ENCODE data around the gene EBF3.

The EBF3 gene

GRCh38 chr10:129958629-129959543 lies 5.2 kb downstream of the EBF3 start:
- no peak for DNase-seq

- peak; percentile 40 for DNase-seq
These were observed 5.9 kb downstream of the EBF3 start for GRCh38 chr10:129958148-129958628.

- DNase-seq, result peak; percentile 59
These were observed 7.0 kb downstream of the EBF3 start for GRCh38 chr10:129956876-129957673.

GRCh38 chr10:129956286-129956670 lies 7.8 kb downstream of the EBF3 start:
- peak; percentile 66 for DNase-seq

DNA sequence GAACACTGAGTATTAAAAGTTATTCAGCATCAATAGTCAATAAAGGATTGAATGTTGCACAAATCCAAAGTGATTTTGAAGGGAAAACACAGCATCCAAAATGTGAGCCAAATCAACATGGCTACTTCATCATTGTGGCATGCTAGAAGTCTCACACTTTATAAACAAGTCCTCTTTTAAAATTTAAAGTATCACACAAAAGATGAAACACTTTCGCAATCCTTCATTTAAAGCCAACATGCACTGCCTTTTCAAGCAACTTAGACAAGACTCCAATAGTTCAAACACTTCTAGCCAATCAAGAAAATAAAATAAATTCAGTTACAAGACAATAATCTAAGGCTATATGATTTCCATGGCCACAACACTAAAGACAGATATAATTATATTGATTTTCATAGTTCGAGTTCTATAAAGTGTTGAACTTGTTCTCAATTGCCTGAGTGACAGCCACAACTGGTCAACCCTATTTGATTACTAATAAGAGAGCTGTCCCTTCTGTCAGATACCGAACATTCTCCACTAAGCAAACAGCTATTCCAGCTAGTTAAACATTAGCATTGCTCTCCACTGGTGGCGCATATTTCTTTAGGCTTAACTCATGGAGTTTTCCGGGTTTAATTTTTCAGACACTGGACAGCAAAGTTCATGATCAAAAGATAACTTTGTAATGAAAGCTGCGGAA lies 8.3 kb downstream of the EBF3 start:
- peak; percentile 75 for DNase-seq

GRCh38 chr10:129954492-129955315 lies 9.4 kb downstream of the EBF3 start:
- no peak for DNase-seq

DNA sequence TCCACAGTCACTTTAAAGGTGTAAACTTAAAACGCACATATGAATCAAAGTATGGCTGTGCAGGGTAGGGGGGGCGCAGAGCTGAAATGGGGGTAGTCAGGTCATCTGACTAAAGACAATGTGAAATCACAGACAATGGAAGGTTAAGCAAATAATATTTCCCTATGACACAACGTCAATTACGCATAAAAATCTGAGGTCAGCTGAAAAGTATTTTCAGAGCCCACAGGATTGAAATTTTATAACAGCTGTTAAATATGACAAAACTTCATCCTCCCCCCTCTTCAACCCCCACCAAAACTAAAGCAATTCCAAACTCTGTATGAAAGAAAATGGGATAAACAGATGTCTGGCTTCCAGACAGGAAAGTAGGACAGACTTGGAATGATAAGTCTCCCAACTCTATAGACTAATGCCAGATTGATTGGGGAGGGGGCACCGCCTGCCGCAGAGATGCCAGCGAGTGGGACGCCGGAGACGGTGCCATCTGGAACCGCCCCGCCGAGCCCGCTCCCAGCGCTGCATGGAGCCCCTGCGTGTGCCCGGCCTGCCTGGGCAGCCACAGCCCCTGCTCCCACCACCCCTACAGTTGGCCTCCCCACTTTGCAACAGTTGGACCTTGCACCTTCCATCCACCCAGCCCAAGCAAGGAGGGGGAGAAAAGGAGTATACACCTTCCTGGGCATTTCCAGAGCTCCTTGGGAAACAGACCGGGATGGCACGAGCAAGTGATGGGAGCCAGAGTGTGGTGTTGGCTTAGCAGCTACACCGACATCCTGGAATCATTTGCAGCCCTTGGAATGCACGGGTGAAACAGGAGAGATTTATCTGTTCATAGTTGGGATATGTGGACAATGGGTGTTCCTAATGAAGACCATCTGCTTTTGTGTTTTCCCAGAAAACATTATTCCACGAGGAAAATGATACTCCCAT lies 10.7 kb downstream of the EBF3 start:
- no peak for DNase-seq

- DNase-seq, result no peak
These were observed 11.5 kb downstream of the EBF3 start for GRCh38 chr10:129952378-129953118.

DNA sequence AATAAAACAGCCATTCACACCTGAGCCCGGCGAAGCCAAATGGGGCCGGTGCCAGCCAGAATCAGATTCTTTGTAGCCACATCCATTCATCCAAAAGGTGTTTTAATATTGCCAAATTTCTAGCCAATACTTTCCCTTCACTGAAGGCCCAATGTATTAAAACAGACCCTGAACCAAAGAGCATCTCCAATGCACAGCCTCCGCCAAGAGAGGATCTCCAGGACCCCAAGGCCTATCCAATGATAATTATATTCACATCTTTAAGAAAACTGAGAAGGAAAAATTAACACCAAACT lies 12.2 kb downstream of the EBF3 start:
- DNase-seq, result no peak

DNA sequence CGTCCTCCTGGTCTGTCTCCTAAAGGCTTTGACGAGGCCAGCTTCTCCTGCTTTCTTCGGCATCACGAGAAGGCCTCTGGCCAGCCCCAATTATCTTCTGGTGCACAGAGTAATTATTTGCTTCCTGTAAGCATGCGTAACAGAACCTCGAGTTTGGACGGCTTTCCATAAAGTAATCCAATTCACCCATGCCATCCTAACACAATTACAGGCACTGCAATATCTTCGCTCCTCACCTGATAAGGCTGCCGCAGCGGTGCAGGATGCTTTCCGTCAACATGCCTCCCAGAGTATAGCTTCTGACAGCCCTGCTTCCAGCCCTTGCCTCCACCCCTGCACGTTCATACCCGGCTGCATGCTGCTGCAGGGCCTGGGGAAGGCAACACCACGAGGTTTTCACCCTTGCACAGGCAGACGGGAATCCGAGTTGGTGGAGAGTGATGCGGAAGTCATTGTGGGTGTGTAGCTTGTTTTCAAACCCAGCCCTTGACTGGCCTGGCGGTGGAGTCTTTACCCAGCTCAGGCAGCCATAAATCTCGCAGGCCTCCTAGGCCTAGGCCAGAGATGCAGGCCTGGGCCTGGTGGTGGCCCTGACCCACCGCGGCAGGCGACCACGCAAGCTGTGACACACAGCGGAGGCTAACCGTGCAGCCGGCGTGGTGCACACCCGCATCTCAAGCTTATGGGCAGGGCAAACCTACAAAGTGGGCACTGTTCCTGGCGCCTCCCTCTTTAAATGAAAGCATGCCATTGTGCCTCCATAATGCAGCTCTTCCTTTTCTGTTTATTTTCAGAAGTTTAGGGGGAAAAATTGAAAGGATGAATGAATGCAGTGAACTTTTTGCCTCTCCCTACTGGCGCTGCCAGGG lies 12.7 kb downstream of the EBF3 start:
- peak; percentile 60 for DNase-seq

DNA sequence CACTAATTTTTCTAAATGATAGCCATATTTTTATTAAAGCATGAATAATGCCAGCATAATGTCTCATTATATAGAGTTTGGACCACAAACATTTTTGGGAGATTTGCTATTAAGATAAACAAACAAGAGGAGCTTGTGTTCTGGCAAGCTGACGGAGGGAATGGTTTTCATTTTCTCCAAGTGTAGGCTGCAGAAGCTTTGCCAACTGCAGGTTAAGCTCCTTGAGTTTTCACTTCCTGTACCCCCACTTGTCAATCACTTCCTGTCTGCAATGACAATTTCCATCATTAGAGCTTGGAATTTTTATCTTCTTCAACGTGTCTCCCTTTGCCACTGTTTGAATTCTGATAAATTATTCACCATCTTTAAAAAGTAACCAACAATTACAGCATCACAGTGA lies 13.4 kb downstream of the EBF3 start:
- DNase-seq, result no peak

GRCh38 chr10:129949891-129950291 lies 14.2 kb downstream of the EBF3 start:
- no peak for DNase-seq

- no peak for DNase-seq
These were observed 14.7 kb downstream of the EBF3 start for GRCh38 chr10:129949411-129949810.

DNA sequence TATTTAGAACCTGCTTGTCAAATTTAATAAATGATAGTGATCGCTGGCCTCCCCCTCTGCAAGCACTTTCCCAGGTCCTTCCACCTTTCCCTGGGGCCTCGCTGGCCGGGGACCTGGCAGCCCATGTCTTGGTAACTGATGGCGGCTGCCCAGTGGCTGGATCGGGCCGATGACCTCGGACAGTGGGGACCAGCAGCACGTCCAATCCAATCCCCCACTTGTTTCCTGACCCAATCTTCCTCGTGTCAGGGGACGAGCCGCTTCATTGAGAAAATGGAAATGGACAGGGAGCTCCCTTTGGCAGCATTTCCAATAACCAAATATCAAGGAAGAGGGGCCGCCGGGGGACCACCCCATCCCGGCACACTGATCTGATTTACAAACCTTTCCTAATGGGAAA lies 17.2 kb downstream of the EBF3 start:
- no peak for DNase-seq

DNA sequence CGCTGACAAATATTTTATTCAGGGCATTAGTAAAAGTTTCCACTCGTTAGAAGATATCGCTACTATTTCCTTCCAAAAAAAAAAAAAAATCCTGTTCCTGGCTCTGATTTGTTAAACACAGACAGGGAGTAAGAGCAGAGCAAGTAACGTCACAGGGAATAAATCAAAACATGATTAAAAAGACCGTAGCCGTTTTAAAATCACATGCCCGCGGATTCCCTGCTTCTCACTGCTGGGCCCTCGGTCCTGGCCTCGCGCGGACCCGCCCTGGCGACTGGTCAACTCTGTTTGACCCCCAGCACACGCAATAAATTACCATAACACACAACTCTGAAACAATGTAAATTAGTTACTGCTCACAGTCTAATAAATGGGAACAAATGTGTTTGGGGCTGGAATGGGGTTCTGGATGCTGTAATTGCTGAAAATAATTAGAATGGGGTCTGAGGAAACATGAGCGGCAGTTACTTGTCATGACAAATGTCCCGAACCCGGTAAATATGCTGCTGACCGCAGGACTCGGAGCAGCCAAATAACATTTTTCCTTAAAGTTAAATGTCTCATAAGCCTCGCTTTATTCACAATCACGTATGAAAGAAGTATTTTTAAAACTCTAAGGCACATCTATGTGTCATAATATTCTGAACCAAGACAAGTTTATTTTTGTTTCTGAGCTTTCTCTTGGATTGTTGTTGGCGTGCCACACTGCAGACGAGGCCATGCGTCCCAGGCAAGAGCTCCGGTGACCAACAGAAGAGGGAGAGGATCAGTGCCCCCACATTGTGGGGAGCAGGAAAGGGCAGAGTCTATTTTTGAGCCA lies 17.9 kb downstream of the EBF3 start:
- DNase-seq, result no peak

DNA sequence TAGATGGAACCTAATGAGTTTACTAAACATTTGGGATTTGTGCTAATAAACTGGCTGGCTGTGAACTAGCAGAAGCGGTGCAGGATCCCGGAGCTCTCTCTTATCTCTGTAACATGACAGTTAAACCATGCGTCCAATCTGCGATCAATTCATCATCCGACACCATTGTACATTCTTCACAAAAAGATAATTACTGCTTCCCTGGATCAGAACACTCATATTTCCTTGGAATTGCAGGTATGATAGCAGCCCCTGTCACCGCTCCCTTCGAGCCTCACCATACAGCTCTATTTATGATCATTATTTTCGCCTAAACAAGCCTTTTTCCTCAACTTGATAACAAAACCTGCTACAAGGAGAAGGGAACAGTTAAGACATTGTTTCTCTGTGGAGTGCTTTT lies 18.5 kb downstream of the EBF3 start:
- DNase-seq, result no peak

GRCh38 chr10:129945064-129945463 lies 19.0 kb downstream of the EBF3 start:
- no peak for DNase-seq

- no peak for DNase-seq
These were observed 19.6 kb downstream of the EBF3 start for GRCh38 chr10:129944456-129944855.
